Measurements from ENCODE around the gene NFIA. TPM values are rescaled to one million over a fixed set of nuclear protein-coding genes. Genes with fewer than 3 reads are reported as not detected.

NFIA gene
- total RNA-seq, 1 experiment from 2014 or later = 20.9 TPM

DNA sequence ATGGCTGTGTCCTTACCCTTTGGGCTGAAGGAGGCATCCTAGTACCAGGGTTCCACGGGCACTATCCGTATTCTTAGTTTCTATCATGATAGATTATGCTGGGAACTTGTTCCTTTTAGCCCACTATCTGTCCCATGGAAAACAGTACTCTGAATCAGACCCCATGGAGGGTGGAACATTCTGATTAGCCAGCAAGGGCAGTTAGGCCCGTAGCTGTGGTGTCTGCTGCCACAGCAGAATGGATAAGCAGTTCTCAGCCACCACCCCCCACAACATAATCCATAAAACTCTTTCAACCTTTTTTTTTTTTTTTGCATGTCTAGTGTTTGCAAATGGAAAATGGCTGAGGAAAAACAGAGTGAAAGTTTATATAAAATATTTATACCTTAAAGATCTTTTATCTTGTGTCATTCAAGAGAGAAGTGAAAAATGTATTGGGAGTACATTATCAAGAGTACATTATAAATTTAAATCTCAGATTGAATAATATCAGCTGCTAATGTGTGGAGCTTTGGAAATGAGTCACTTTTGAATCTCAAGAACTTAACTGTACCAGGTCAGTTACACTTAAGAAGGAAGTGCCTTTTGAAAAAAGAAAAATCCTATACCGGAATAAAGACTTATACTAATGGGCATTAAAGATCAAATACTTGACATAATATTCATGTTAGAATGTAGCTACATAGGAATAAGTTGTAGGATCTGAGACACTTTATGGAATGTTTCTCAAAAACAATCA, 80.3 kb downstream of the NFIA start:
- H3K4me3 ChIP-seq (ENCODE audit: low read depth in 2 of 2, low read length in 2 of 2) = no peak overlapping the region
- CTCF ChIA-PET = no interaction called here
- DNase-seq (ENCODE audit: low read depth, low spot score) = no peak
- intact Hi-C loops (cut with micrococcal nuclease; ENCODE audit: unreplicated experiment) (no loop called here), in situ Hi-C loops (cut with HindIII; ENCODE audit: low pct_unique_long_range_greater_than_20kb, low sequenced_read_pairs) (no loop called here)
- H3K9me3 ChIP-seq (ENCODE audit: control insufficient read depth, insufficient read depth, low read depth, low read length) = no peaks in the 10 kb centered on the region
- no peaks in the 10 kb centered on the region for H3K36me3 ChIP-seq (ENCODE audit: control insufficient read depth, insufficient read depth, low read length)
- ATAC-seq = no peak
- no peak for TF ChIP-seq SIN3A (IDR thresholded peaks at IDR 0.05; ENCODE audit: borderline replicate concordance, insufficient read depth, low read depth, low read length)
- TF ChIP-seq, protein P1, sequence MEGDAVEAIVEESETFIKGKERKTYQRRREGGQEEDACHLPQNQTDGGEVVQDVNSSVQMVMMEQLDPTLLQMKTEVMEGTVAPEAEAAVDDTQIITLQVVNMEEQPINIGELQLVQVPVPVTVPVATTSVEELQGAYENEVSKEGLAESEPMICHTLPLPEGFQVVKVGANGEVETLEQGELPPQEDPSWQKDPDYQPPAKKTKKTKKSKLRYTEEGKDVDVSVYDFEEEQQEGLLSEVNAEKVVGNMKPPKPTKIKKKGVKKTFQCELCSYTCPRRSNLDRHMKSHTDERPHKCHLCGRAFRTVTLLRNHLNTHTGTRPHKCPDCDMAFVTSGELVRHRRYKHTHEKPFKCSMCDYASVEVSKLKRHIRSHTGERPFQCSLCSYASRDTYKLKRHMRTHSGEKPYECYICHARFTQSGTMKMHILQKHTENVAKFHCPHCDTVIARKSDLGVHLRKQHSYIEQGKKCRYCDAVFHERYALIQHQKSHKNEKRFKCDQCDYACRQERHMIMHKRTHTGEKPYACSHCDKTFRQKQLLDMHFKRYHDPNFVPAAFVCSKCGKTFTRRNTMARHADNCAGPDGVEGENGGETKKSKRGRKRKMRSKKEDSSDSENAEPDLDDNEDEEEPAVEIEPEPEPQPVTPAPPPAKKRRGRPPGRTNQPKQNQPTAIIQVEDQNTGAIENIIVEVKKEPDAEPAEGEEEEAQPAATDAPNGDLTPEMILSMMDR (IDR thresholded peaks at IDR 0.05) = no peak
- TF ChIP-seq TCF7L2 (IDR thresholded peaks at IDR 0.05; ENCODE audit: low read depth, low read length) = no peak
- no peak for TF ChIP-seq POLR2AphosphoS5 (IDR thresholded peaks at IDR 0.05; ENCODE audit: low read depth, low read length)
- POLR2A ChIA-PET = interaction anchor here (0.7 kb wide), 1 partner anchor 17 kb away, joined by 12 read pairs; no protein-coding TSS in a partner anchor
- no peaks in the 10 kb centered on the region for H3K27me3 ChIP-seq (ENCODE audit: control insufficient read depth, insufficient read depth, low read length)
- H3K27ac ChIP-seq (ENCODE audit: low read length) = no peak overlapping the region
- BruUV-seq (replicated peaks) = no TSS peak
- no peaks in the 10 kb centered on the region; the same call in 1 of the 2 replicates for H3K4me1 ChIP-seq (ENCODE audit: control insufficient read depth, insufficient read depth, low read length)

DNA sequence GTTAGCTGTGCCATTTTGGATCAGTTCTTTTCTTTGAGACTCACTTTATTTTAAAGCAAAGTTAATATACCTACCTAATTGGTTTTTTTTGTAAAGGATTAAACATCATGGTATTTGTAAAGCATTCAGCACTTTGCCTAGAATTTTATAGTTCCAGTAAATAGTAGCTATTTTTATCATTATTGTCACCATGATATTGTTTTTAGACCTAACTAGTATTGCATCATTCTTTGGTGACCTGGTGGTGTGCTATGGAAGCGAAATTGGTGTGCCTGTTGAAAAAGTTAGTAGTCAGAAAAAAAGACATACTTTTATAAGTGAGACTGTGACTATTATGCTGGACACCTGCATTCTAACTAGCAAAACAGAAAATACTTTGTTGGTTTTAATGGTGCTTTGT, 81.0 kb downstream of the NFIA start:
- TF ChIP-seq POLR2AphosphoS5 (IDR thresholded peaks at IDR 0.05; ENCODE audit: low read depth, low read length) (no peak), TCF7L2 (IDR thresholded peaks at IDR 0.05; ENCODE audit: low read depth, low read length) (no peak), SIN3A (IDR thresholded peaks at IDR 0.05; ENCODE audit: borderline replicate concordance, insufficient read depth, low read depth, low read length) (no peak)
- TF ChIP-seq, protein P2, sequence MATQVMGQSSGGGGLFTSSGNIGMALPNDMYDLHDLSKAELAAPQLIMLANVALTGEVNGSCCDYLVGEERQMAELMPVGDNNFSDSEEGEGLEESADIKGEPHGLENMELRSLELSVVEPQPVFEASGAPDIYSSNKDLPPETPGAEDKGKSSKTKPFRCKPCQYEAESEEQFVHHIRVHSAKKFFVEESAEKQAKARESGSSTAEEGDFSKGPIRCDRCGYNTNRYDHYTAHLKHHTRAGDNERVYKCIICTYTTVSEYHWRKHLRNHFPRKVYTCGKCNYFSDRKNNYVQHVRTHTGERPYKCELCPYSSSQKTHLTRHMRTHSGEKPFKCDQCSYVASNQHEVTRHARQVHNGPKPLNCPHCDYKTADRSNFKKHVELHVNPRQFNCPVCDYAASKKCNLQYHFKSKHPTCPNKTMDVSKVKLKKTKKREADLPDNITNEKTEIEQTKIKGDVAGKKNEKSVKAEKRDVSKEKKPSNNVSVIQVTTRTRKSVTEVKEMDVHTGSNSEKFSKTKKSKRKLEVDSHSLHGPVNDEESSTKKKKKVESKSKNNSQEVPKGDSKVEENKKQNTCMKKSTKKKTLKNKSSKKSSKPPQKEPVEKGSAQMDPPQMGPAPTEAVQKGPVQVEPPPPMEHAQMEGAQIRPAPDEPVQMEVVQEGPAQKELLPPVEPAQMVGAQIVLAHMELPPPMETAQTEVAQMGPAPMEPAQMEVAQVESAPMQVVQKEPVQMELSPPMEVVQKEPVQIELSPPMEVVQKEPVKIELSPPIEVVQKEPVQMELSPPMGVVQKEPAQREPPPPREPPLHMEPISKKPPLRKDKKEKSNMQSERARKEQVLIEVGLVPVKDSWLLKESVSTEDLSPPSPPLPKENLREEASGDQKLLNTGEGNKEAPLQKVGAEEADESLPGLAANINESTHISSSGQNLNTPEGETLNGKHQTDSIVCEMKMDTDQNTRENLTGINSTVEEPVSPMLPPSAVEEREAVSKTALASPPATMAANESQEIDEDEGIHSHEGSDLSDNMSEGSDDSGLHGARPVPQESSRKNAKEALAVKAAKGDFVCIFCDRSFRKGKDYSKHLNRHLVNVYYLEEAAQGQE (IDR thresholded peaks at IDR 0.05; ENCODE audit: insufficient read depth in 1 of 2, low read depth in 2 of 2, low read length in 1 of 2) = no peak
- TF ChIP-seq, protein P1 (IDR thresholded peaks at IDR 0.05) = no peak
- Histone ChIP-seq H3K9me3 (ENCODE audit: control insufficient read depth, insufficient read depth, low read depth, low read length) (no peaks in the 10 kb centered on the region), H3K4me1 (ENCODE audit: control insufficient read depth, insufficient read depth, low read length) (no peaks in the 10 kb centered on the region; the same call in 1 of the 2 replicates), H3K27ac (ENCODE audit: low read length) (no peak overlapping the region), H3K4me3 (ENCODE audit: low read depth in 2 of 2, low read length in 2 of 2) (no peak overlapping the region), H3K36me3 (ENCODE audit: control insufficient read depth, insufficient read depth, low read length) (no peaks in the 10 kb centered on the region), H3K27me3 (ENCODE audit: control insufficient read depth, insufficient read depth, low read length) (no peaks in the 10 kb centered on the region)
- no TSS peak for BruUV-seq (replicated peaks)
- in situ Hi-C loops (cut with HindIII; ENCODE audit: low pct_unique_long_range_greater_than_20kb, low sequenced_read_pairs) = no loop called here
- intact Hi-C loops (cut with micrococcal nuclease; ENCODE audit: unreplicated experiment) = no loop called here
- ChIA-PET POLR2A (interaction anchor here (0.7 kb wide), 1 partner anchor 17 kb away, joined by 12 read pairs; no protein-coding TSS in a partner anchor), CTCF (no interaction called here)
- no peak for ATAC-seq
- DNase-seq (ENCODE audit: low read depth, low spot score) = no peak

Data from Panc1 (cell line).